Caco-2 (cell line): ENCODE measurements around the gene PLEKHA5. TPM values are rescaled to one million over a fixed set of nuclear protein-coding genes. Genes with fewer than 3 reads are reported as not detected.
A peak's percentile ranks its signal among the peaks of the same experiment; 100 is the strongest.
"Not testable (repeated sequence)": the region's sequence is repeated elsewhere in the genome, so short reads cannot be mapped to it uniquely, and the experiment has no call there.

Experiments used
- BruUV-seq: library from RNA; stranded (reverse); fragments of 400-500 nt; replicated peaks from 2 replicates; lab custom pipeline; 2021; lab: Mats Ljungman, UMichigan
- CTCF ChIA-PET: fragments of 300-600 bp; sonication (Branson Sonifier 250); formaldehyde crosslinking; loops from one replicate; lab custom pipeline; 2022; ENCODE audit warnings: antibody characterized with exemption; lab: Charles Lee
- POLR2A ChIA-PET: fragments of 300-600 bp; sonication (Branson Sonifier 250); formaldehyde crosslinking; loops from one replicate; lab custom pipeline; 2022; ENCODE audit warnings: antibody characterized with exemption; lab: Charles Lee
- DNase-seq, 2 experiments: peaks; one replicate each; pipeline versions ENCODE4 v3.0.0 to v3.0.0-alpha.2; 2020 to 2022
- H3K27me3 ChIP-seq: replicated peaks from 2 replicates; pipeline ENCODE4 v1.6.0; 2011; ENCODE audit warnings: low read length; ENCODE audit not compliant: control insufficient read depth, insufficient read depth
- H3K36me3 ChIP-seq: 2 replicates; pipeline ENCODE4 v1.5.1; 2011; ENCODE audit warnings: low read length; ENCODE audit not compliant: control insufficient read depth, insufficient read depth
- H3K4me1 ChIP-seq: fragments of 250-450 bp; sonication (Bioruptor Pico); 2 replicates; pipeline ENCODE4 v1.5.1; 2020; ENCODE audit warnings: mild to moderate bottlenecking
- H3K4me3 ChIP-seq: 2 replicates; pipeline ENCODE4 v1.5.1; 2011; ENCODE audit warnings: low read depth, mild to moderate bottlenecking, control low read depth, low read length
- H3K9me3 ChIP-seq: fragments of 250-450 bp; sonication (Bioruptor Pico); 2 replicates; pipeline ENCODE4 v1.5.1; 2020; ENCODE audit warnings: mild to moderate bottlenecking, moderate library complexity
- H3K27ac Mint-ChIP-seq: one replicate; pipeline ENCODE4 v1.8.0; 2022; ENCODE audit warnings: mixed read lengths; ENCODE audit not compliant: unreplicated experiment
- H3K27me3 Mint-ChIP-seq: one replicate; pipeline ENCODE4 v1.8.0; 2022; ENCODE audit warnings: mixed read lengths; ENCODE audit not compliant: insufficient read depth, unreplicated experiment
- H3K36me3 Mint-ChIP-seq: one replicate; pipeline ENCODE4 v1.8.0; 2022; ENCODE audit warnings: mild to moderate bottlenecking, mixed read lengths; ENCODE audit not compliant: insufficient read depth, unreplicated experiment
- H3K4me1 Mint-ChIP-seq: one replicate; pipeline ENCODE4 v1.8.0; 2022; ENCODE audit warnings: low read depth, mixed read lengths; ENCODE audit not compliant: unreplicated experiment
- H3K4me3 Mint-ChIP-seq: one replicate; pipeline ENCODE4 v1.8.0; 2022; ENCODE audit warnings: mild to moderate bottlenecking, moderate library complexity, mixed read lengths; ENCODE audit not compliant: unreplicated experiment
- H3K9me3 Mint-ChIP-seq: one replicate; pipeline ENCODE4 v1.8.0; 2022; ENCODE audit warnings: mixed read lengths; ENCODE audit not compliant: unreplicated experiment
- intact Hi-C: fragments of 100-400 bp; cut with micrococcal nuclease; formaldehyde crosslinking; loops from one replicate; pipeline ENCODE4 v1.10.0; 2022; ENCODE audit not compliant: unreplicated experiment
- total RNA-seq: library from RNA; stranded (reverse); gene quantifications from 2 replicates; pipeline ENCODE4 v1.2.3, GENCODE V29; 2022
- TF ChIP-seq, protein P1 (sequence below), 2 experiments: fragments of 200-600 bp in 1 of 2; IDR thresholded peaks; 1 replicate in 1 of 2; 2 replicates in 1 of 2; pipeline versions ENCODE4 v1.5.1 to v1.8.0; 2011 to 2022; ENCODE audit warnings: antibody characterized with exemption in 1 of 2, control low read depth in 1 of 2, inconsistent platforms in 1 of 2, low read depth in 1 of 2, low read length in 1 of 2, mild to moderate bottlenecking in 1 of 2, moderate library complexity in 1 of 2; ENCODE audit not compliant: insufficient read depth in 1 of 2, severe bottlenecking in 1 of 2, unreplicated experiment in 1 of 2

PLEKHA5 gene
- total RNA-seq, 1 experiment from 2014 or later, result 69.1 TPM

DNA sequence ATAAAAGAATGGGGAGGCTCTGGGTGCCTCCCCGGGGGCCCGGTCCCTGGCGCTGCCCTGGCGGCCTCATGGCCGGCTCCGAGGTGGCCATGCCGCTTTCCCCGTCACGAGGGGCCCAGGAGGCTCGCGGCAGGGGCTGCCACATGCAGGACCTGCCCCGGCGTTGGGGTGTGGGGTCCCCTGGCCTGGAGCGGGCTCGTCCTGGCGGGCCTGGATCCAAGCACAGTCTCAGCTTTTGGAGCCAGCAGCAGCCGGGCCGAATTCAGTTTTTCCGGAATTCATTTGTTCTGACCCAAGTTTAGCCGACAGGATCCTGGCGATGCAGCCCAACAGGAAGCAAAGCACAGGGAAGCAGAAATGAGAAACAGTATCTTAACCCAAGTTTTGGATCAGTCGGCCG, 283.3 kb downstream of the PLEKHA5 start:
- BruUV-seq, result no TSS peak
- H3K9me3 Mint-ChIP-seq, result peaks cover under 1% of the 10 kb centered on the region
- H3K27ac Mint-ChIP-seq, result peak overlapping the region; percentile 4
- no peaks in the 10 kb centered on the region for H3K36me3 ChIP-seq
- H3K27me3 ChIP-seq, result no peaks in the 10 kb centered on the region
- H3K27me3 Mint-ChIP-seq, result no peaks in the 10 kb centered on the region
- CTCF ChIA-PET, result no interaction called here
- H3K4me1 ChIP-seq, result no peaks in the 10 kb centered on the region
- TF ChIP-seq, protein P1, sequence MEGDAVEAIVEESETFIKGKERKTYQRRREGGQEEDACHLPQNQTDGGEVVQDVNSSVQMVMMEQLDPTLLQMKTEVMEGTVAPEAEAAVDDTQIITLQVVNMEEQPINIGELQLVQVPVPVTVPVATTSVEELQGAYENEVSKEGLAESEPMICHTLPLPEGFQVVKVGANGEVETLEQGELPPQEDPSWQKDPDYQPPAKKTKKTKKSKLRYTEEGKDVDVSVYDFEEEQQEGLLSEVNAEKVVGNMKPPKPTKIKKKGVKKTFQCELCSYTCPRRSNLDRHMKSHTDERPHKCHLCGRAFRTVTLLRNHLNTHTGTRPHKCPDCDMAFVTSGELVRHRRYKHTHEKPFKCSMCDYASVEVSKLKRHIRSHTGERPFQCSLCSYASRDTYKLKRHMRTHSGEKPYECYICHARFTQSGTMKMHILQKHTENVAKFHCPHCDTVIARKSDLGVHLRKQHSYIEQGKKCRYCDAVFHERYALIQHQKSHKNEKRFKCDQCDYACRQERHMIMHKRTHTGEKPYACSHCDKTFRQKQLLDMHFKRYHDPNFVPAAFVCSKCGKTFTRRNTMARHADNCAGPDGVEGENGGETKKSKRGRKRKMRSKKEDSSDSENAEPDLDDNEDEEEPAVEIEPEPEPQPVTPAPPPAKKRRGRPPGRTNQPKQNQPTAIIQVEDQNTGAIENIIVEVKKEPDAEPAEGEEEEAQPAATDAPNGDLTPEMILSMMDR (IDR thresholded peaks at IDR 0.05; ENCODE audit: insufficient read depth in 1 of 2, low read depth in 1 of 2, low read length in 1 of 2, severe bottlenecking in 1 of 2, unreplicated experiment in 1 of 2), result no peak
- POLR2A ChIA-PET, result no interaction called here
- no peak for DNase-seq
- no peak overlapping the region for H3K4me3 ChIP-seq
- no peaks in the 10 kb centered on the region for H3K4me1 Mint-ChIP-seq
- H3K9me3 ChIP-seq, result no peaks in the 10 kb centered on the region; the same call in 1 of the 2 replicates
- intact Hi-C loops, result no loop called here
- H3K4me3 Mint-ChIP-seq, result no peak overlapping the region
- H3K36me3 Mint-ChIP-seq, result no peaks in the 10 kb centered on the region

DNA sequence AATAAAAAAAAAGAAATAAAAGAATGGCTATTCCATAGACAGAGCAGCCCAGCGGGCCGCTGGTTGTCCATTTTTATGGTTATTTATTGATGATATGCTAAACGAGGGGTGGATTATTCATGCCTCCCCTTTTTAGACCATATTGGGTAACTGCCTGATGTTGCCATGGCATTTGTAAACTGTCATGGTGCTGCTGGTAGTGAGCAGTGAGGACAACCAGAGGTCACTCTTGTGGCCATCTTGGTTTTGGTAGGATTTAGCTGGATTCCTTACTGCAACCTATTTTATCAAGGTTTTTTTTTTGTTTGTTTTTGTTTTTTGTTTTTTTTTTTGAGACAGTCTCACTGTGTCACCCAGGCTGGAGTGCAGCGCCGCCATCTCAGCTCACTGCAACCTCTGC, 284.0 kb downstream of the PLEKHA5 start:
- H3K4me1 Mint-ChIP-seq, BruUV-seq, H3K4me1 ChIP-seq, POLR2A ChIA-PET, H3K27me3 ChIP-seq, H3K36me3 ChIP-seq, H3K27ac Mint-ChIP-seq, H3K4me3 Mint-ChIP-seq, intact Hi-C loops, H3K36me3 Mint-ChIP-seq, H3K27me3 Mint-ChIP-seq, CTCF ChIA-PET, H3K9me3 ChIP-seq, DNase-seq, H3K9me3 Mint-ChIP-seq, H3K4me3 ChIP-seq: not testable (repeated sequence)

DNA sequence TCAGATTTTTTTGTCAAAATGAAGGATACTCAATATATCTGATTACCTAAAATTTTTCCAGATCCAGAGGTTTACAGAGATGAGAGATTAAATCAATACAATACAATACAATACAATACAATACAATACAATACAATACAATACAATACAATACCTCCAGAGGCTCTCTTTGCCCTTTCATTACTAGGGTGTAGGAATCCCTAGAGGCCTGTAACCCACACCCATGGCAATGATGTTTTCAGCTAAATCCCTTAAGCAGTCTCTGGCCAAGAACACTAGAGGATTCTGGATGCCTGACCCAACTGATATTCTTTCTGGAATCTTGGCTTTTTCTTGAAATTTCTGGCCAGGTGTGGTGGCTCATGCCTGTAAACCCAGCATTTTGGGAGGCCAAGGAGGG, 286.0 kb downstream of the PLEKHA5 start:
- no TSS peak for BruUV-seq
- intact Hi-C loops, result no loop called here

More for the DNA sequence above, 286.0 kb downstream of the PLEKHA5 start:
- ChIA-PET CTCF (no interaction called here), POLR2A (no interaction called here)
- no peak overlapping the region for H3K4me3 ChIP-seq
- DNase-seq, result no peak
- H3K4me3 Mint-ChIP-seq, result no peak overlapping the region
- H3K27me3 ChIP-seq, result no peaks in the 10 kb centered on the region
- no peaks in the 10 kb centered on the region for H3K4me1 Mint-ChIP-seq
- no peaks in the 10 kb centered on the region for H3K36me3 Mint-ChIP-seq
- TF ChIP-seq, protein P1 (IDR thresholded peaks at IDR 0.05; ENCODE audit: insufficient read depth in 1 of 2, low read depth in 1 of 2, low read length in 1 of 2, severe bottlenecking in 1 of 2, unreplicated experiment in 1 of 2), result no peak
- peaks cover 11% of the 10 kb centered on the region for H3K9me3 Mint-ChIP-seq
- no peak overlapping the region for H3K27ac Mint-ChIP-seq
- H3K36me3 ChIP-seq, result no peaks in the 10 kb centered on the region
- H3K27me3 Mint-ChIP-seq, result no peaks in the 10 kb centered on the region
- H3K9me3 ChIP-seq, result no peaks in the 10 kb centered on the region; the same call in 1 of the 2 replicates
- H3K4me1 ChIP-seq, result no peaks in the 10 kb centered on the region
